Fibroblast of mammary gland (primary cell): ENCODE data around the gene COL4A1.
"Not testable (repeated sequence)": the region's sequence is repeated elsewhere in the genome, so short reads cannot be mapped to it uniquely, and the experiment has no call there.

Experiments
- DNase-seq: peaks from one replicate; pipeline ENCODE4 v3.0.0-alpha.2; 2010; ENCODE audit warnings: low read depth
- H3K4me3 ChIP-seq: 2 replicates; pipeline ENCODE4 v1.5.1; 2011; ENCODE audit warnings: low read depth, mild to moderate bottlenecking, low read length, moderate library complexity; ENCODE audit not compliant: control insufficient read depth
- TF ChIP-seq, protein P1 (sequence below): conservative IDR thresholded peaks from 2 replicates; pipeline ENCODE4 v1.5.1; 2011; ENCODE audit warnings: low read depth, low read length, inconsistent platforms; ENCODE audit not compliant: control insufficient read depth, insufficient read depth

COL4A1 gene

DNA sequence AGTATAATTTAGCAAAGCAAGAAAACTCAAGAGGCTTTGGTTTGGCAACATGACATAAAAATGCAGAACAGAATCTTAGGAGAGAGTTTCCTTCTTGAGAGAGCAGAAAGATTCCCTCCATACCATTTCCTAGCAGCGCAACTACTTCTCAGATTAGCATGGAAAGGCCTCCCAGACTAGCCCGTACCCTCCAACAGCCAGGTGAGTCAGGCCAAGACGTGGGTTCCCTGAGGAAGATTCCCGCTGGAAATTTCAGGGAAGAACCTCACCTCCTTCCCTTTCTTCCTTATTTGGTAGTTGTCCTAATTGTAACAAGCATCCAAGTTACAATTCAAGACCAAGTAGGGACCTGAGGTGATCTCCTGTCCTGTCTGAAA is 12.4 kb upstream of the COL4A1 start:
- TF ChIP-seq, protein P1, sequence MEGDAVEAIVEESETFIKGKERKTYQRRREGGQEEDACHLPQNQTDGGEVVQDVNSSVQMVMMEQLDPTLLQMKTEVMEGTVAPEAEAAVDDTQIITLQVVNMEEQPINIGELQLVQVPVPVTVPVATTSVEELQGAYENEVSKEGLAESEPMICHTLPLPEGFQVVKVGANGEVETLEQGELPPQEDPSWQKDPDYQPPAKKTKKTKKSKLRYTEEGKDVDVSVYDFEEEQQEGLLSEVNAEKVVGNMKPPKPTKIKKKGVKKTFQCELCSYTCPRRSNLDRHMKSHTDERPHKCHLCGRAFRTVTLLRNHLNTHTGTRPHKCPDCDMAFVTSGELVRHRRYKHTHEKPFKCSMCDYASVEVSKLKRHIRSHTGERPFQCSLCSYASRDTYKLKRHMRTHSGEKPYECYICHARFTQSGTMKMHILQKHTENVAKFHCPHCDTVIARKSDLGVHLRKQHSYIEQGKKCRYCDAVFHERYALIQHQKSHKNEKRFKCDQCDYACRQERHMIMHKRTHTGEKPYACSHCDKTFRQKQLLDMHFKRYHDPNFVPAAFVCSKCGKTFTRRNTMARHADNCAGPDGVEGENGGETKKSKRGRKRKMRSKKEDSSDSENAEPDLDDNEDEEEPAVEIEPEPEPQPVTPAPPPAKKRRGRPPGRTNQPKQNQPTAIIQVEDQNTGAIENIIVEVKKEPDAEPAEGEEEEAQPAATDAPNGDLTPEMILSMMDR = no peak
- DNase-seq = no peak
- no peak overlapping the region for H3K4me3 ChIP-seq

DNA sequence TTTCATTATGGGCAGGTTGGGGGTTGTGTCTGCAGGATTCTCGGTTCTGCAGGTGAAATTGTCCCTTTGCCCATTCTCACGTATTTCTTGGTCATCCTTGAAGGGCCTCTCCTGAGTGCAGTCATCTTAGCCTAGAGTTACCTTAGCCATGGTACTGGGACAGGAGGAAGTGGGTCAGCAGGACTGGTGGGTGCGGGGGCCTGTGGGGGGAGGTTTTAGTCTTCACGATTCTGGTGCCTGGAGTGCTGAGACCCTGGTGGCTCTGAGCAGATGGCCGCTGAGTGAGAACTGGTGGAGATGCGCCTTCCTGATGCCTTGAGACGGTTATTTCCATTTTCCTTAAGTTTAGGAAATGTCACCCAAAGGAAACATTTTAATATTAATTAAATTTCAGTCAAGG is 12.0 kb upstream of the COL4A1 start:
- no peak for DNase-seq
- TF ChIP-seq, protein P1 = no peak
- no peak overlapping the region for H3K4me3 ChIP-seq

DNA sequence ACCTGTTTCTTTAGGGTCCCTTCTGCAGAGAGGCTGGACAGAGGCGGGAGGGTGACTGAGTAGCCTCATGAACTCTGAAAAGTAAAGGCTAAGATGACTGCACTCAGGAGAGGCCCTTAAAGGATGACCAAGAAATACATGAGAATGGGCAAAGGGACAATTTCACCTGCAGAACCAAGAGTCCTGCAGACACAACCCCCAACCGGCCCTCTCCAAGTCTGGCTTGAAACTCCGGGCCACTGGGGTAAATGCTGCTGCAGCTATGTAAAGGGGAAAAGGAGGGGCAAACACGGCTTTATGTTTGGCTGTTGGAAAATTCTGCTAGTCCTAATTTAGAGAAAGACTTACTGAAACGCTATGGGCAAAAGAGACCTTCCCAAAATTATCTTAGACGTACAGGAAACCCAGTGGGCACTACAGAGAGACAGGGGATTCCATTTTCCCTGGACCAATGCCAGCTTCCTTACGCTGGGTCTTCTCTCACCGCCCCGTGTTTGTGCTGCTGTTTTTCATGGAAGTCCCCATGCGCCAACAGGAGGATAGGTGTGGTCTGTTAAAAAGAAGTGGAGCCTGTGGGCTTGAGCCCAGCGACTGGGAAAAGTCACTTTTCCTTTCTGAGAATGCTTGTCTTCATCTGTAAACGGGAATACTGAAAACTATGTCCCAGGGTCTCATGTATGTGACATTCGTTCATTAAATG is 10.7 kb upstream of the COL4A1 start:
- no peak overlapping the region for H3K4me3 ChIP-seq
- no peak for DNase-seq
- TF ChIP-seq, protein P1 = no peak

DNA sequence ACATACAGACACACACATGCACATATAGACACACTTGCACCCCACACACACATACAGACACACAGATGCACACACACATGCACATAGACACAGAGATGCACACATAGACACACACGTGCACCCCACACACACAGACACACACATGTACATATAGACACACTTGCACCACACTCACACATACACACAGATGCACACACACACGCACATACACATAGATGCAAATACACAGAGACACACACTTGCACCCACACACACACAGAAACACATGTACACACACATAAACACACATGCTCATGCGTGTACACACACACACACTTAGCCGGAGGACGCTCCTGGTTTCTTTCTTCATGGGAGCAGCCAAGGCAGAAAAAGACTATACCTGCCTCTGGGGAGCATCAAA is 10.1 kb upstream of the COL4A1 start:
- no peak for DNase-seq
- no peak overlapping the region for H3K4me3 ChIP-seq
- TF ChIP-seq, protein P1 = no peak

DNA sequence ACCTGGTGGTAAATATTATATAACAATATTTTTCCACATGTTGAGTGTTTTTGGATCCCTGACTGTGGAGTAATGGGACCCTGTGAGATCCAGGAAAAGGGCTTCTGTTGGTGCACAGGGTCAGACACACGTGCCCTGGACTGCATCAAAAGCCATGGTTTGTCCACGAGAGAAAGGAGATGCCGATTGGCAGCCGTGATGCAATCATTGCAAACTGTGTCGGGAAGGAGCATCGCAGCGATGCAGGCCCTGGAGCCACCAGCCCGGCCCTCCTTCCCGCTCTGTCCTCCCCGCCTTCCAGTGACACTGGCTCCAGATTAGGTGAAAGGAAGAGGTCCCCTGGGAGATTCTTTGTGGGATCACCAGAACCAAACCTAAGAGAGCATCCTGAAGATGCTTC is 9.2 kb upstream of the COL4A1 start:
- TF ChIP-seq, protein P1 = no peak
- no peak for DNase-seq
- H3K4me3 ChIP-seq = no peak overlapping the region

DNA sequence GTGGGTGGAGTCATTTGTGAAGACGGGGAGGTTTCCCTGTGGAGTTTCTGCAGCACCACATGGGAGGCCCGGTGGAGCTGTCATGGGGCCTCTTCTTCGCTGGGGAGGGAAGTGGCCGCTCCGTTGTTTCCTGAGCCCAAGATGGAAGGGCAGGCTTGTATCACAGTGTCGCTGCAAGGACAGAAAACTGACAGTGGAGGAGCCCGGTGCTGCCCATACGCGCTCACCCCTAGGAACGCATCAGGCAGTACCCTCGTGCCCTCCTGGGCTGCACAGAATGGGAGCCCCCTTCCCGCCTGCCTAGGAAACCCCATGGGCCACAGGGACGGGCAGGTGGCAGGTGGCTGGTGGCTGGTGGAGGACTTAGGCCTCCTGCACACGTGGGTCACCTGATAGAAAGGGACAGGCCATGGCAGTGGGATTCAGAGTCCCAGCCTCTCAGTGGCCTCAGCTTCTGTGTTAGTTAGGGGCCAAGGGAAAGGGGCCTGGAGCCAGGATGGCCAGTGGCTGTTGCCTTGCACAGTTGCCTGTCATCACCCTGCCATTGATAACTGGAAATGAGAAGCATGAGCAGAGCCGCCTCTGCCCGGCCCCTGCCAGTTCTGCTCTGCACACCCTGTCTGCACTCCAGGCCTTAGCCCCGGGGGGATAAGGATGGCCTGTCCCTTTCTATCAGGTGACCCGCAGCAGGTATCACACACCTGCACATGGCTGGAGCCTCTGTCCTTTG is 7.7 kb upstream of the COL4A1 start:
- no peak for DNase-seq
- no peak overlapping the region for H3K4me3 ChIP-seq
- TF ChIP-seq, protein P1 = no peak

DNA sequence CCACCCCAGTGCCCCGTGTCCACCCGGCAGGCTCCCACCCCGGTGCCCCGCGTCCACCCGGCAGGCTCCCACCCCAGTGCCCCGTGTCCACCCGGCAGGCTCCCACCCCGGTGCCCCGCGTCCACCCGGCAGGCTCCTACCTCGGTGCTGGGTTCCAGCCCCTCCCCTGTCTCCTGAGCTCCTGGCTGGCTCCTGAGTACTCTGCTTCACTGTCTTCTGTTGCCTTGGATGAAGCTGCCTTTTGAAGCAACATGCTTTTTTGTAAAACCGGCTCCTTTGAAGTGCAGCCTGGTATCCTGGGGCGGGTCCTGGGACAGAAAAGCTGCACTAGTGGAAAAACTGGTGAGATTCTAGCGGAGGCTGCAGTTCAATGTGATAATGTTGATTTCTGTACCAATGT is 6.8 kb upstream of the COL4A1 start:
- DNase-seq, H3K4me3 ChIP-seq: not testable (repeated sequence)

DNA sequence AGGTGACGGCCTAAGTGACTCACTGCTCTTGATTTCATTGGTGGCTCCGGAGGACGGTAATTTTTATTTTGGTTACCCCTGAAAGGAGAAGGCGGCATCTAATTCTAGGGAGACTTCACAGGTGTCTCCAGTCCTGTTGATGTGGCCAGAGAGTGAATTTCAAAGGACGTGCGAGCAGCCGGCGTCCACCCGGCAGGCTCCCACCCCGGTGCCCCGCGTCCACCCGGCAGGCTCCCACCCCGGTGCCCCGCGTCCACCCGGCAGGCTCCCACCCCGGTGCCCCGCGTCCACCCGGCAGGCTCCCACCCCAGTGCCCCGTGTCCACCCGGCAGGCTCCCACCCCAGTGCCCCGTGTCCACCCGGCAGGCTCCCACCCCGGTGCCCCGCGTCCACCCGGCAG is 6.3 kb upstream of the COL4A1 start:
- DNase-seq, H3K4me3 ChIP-seq: not testable (repeated sequence)
